Trophoblast cell (in vitro differentiated cells and primary cell): ENCODE results near the gene EVC2.
A peak's percentile ranks its signal among the peaks of the same experiment; 100 is the strongest.

Source experiments
- DNase-seq, 2 donors: peaks; one replicate each; pipeline ENCODE4 v3.0.0-alpha.2; 2016
- H2AFZ ChIP-seq: 2 replicates; pipeline ENCODE4 v1.6.1; 2013; ENCODE audit warnings: low read length, moderate library complexity, mild to moderate bottlenecking; ENCODE audit not compliant: insufficient read depth, poor library complexity
- H2AK5ac ChIP-seq: 2 replicates; pipeline ENCODE4 v1.6.1; 2013; ENCODE audit warnings: mild to moderate bottlenecking, low read length
- H2BK120ac ChIP-seq: 2 replicates; pipeline ENCODE4 v1.6.1; 2013; ENCODE audit warnings: low read length, mild to moderate bottlenecking, moderate library complexity; ENCODE audit not compliant: insufficient read depth, poor library complexity
- H2BK12ac ChIP-seq: 2 replicates; pipeline ENCODE4 v1.6.1; 2013; ENCODE audit warnings: mild to moderate bottlenecking, low read length, moderate library complexity
- H2BK5ac ChIP-seq: 2 replicates; pipeline ENCODE4 v1.6.1; 2013; ENCODE audit warnings: low read length, low read depth, moderate library complexity, mild to moderate bottlenecking; ENCODE audit not compliant: poor library complexity
- H3K14ac ChIP-seq: 2 replicates; pipeline ENCODE4 v1.6.1; 2013; ENCODE audit warnings: mild to moderate bottlenecking, low read length
- H3K18ac ChIP-seq: 2 replicates; pipeline ENCODE4 v1.6.1; 2013; ENCODE audit warnings: mild to moderate bottlenecking, low read length
- H3K23ac ChIP-seq: 2 replicates; pipeline ENCODE4 v1.6.1; 2013; ENCODE audit warnings: low read length
- H3K27ac ChIP-seq: 2 replicates; pipeline ENCODE4 v1.5.1; 2013; ENCODE audit warnings: low read depth, mild to moderate bottlenecking, inconsistent platforms, low read length, moderate library complexity
- H3K27me3 ChIP-seq: 2 replicates; pipeline ENCODE4 v1.6.1; 2013; ENCODE audit warnings: inconsistent platforms, mild to moderate bottlenecking, low read length, moderate library complexity; ENCODE audit not compliant: insufficient read depth
- H3K36me3 ChIP-seq, 2 experiments: 1 replicate in 1 of 2; 2 replicates in 1 of 2; pipeline ENCODE4 v1.6.1; 2013; ENCODE audit warnings: low read length in 2 of 2, mild to moderate bottlenecking in 2 of 2, moderate library complexity in 1 of 2; ENCODE audit not compliant: insufficient read depth in 2 of 2, control insufficient read depth in 1 of 2
- H3K4ac ChIP-seq: 2 replicates; pipeline ENCODE4 v1.6.1; 2013; ENCODE audit warnings: low read depth, mild to moderate bottlenecking, low read length, moderate library complexity
- H3K4me1 ChIP-seq, 2 experiments: 1 replicate in 1 of 2; 2 replicates in 1 of 2; pipeline ENCODE4 v1.6.1; 2013; ENCODE audit warnings: low read length in 2 of 2, mild to moderate bottlenecking in 2 of 2, moderate library complexity in 1 of 2; ENCODE audit not compliant: insufficient read depth in 2 of 2, control insufficient read depth in 1 of 2
- H3K4me2 ChIP-seq: 2 replicates; pipeline ENCODE4 v1.6.1; 2013; ENCODE audit warnings: inconsistent platforms, mild to moderate bottlenecking, low read length, moderate library complexity
- H3K4me3 ChIP-seq: 2 replicates; pipeline ENCODE4 v1.5.1; 2013; ENCODE audit warnings: mild to moderate bottlenecking, low read depth, low read length, inconsistent platforms
- H3K79me1 ChIP-seq: one replicate; pipeline ENCODE4 v1.6.1; 2013; ENCODE audit warnings: low read length
- H3K79me2 ChIP-seq: 2 replicates; pipeline ENCODE4 v1.6.1; 2013; ENCODE audit warnings: low read length, mild to moderate bottlenecking; ENCODE audit not compliant: control insufficient read depth, insufficient read depth, poor library complexity
- H3K9ac ChIP-seq: 2 replicates; pipeline ENCODE4 v1.6.1; 2013; ENCODE audit warnings: mild to moderate bottlenecking, low read length
- H3K9me3 ChIP-seq: 2 replicates; pipeline ENCODE4 v1.6.1; 2013; ENCODE audit warnings: low read depth, mild to moderate bottlenecking, control low read depth, inconsistent platforms, low read length; ENCODE audit not compliant: insufficient read depth
- H4K12ac ChIP-seq: 2 replicates; pipeline ENCODE4 v1.6.1; 2013; ENCODE audit warnings: low read depth, mild to moderate bottlenecking, low read length, moderate library complexity
- H4K8ac ChIP-seq: 2 replicates; pipeline ENCODE4 v1.6.1; 2013; ENCODE audit warnings: low read depth, mild to moderate bottlenecking, low read length, moderate library complexity
- H4K91ac ChIP-seq: one replicate; pipeline ENCODE4 v1.6.1; 2013; ENCODE audit warnings: low read depth, mild to moderate bottlenecking, low read length, moderate library complexity
- WGBS: extraction: QIAGEN DNeasy Blood & Tissue Kit; methylation state at CpG from one replicate; pipeline ENCODE4 v1.1.7; 2013; ENCODE audit warnings: missing lambda C conversion rate; ENCODE audit not compliant: insufficient read length, insufficient coverage; ENCODE audit errors: extremely low coverage; 5-methylcytosine and 5-hydroxymethylcytosine counted together

EVC2 gene

GRCh38 chr4:5562476-5562875 is 145.9 kb downstream of the EVC2 start:
- no peak overlapping the region for H2BK120ac ChIP-seq
- no peak overlapping the region for H2BK5ac ChIP-seq
- no peak overlapping the region for H4K8ac ChIP-seq
- H2AFZ ChIP-seq = no peak overlapping the region
- WGBS = no CpG with 5 or more reads among the region's 7 CpGs
- no peak overlapping the region for H4K91ac ChIP-seq
- H3K23ac ChIP-seq = no peak overlapping the region
- H4K12ac ChIP-seq = no peak overlapping the region
- H3K27ac ChIP-seq = no peak overlapping the region
- H3K9ac ChIP-seq = no peak overlapping the region
- peaks cover 12 to 13% of the 10 kb centered on the region in 2 experiments for H3K36me3 ChIP-seq
- H3K4me1 ChIP-seq = no peaks in the 10 kb centered on the region
- H3K18ac ChIP-seq = no peak overlapping the region
- no peak for DNase-seq
- H3K4ac ChIP-seq = no peak overlapping the region
- H3K4me3 ChIP-seq = no peak overlapping the region
- H3K79me2 ChIP-seq = no peaks in the 10 kb centered on the region
- no peak overlapping the region for H3K14ac ChIP-seq
- no peak overlapping the region for H3K4me2 ChIP-seq
- H3K79me1 ChIP-seq = no peaks in the 10 kb centered on the region
- no peak overlapping the region for H2BK12ac ChIP-seq
- H3K9me3 ChIP-seq = no peaks in the 10 kb centered on the region
- H2AK5ac ChIP-seq = no peak overlapping the region
- H3K27me3 ChIP-seq = no peaks in the 10 kb centered on the region

DNA sequence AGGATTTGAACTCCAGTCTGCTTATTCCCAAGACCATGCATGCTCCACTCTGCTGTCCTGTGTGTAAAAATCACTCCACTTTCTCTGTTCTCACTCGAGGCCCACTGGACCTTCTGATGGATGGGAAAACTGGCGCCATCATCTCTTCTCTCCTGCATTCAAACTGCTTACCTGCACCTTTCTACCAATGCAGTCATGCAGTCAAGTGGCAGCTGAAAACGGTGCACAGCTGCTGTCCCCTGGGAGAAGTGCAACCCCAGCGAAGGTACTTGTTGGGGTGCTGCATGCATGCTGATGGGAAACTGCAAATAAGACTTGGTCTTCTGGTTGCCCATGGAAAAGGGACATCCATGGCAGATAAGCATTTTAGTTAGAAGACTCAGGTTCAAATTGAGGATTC is 147.1 kb downstream of the EVC2 start:
- peaks cover 9 to 13% of the 10 kb centered on the region in 2 experiments for H3K36me3 ChIP-seq
- no peak for DNase-seq
- no peak overlapping the region for H3K27ac ChIP-seq
- H4K8ac ChIP-seq = no peak overlapping the region
- no peak overlapping the region for H2BK5ac ChIP-seq
- no peak overlapping the region for H3K4ac ChIP-seq
- H3K4me1 ChIP-seq = no peaks in the 10 kb centered on the region
- no peak overlapping the region for H2AFZ ChIP-seq
- H3K18ac ChIP-seq = no peak overlapping the region
- no peaks in the 10 kb centered on the region for H3K79me1 ChIP-seq
- WGBS = no CpG with 5 or more reads among the region's 4 CpGs
- peak overlapping the region; percentile 53 for H3K9ac ChIP-seq
- H3K4me2 ChIP-seq = no peak overlapping the region
- no peak overlapping the region for H2AK5ac ChIP-seq
- no peak overlapping the region for H2BK12ac ChIP-seq
- H4K91ac ChIP-seq = no peak overlapping the region
- H3K79me2 ChIP-seq = no peaks in the 10 kb centered on the region
- no peaks in the 10 kb centered on the region for H3K9me3 ChIP-seq
- H3K14ac ChIP-seq = no peak overlapping the region
- no peak overlapping the region for H3K23ac ChIP-seq
- no peak overlapping the region for H2BK120ac ChIP-seq
- H3K4me3 ChIP-seq = no peak overlapping the region
- no peak overlapping the region for H4K12ac ChIP-seq
- no peaks in the 10 kb centered on the region for H3K27me3 ChIP-seq

- Histone ChIP-seq H2BK120ac (no peak overlapping the region), H3K9me3 (no peaks in the 10 kb centered on the region), H4K8ac (no peak overlapping the region), H3K4ac (no peak overlapping the region), H3K4me1 (no peaks in the 10 kb centered on the region), H2BK5ac (no peak overlapping the region), H4K91ac (no peak overlapping the region), H3K27me3 (no peaks in the 10 kb centered on the region), H3K79me2 (no peaks in the 10 kb centered on the region), H2BK12ac (no peak overlapping the region), H3K36me3 (peaks cover 6 to 7% of the 10 kb centered on the region in 2 experiments), H3K27ac (no peak overlapping the region), H3K23ac (no peak overlapping the region), H3K79me1 (no peaks in the 10 kb centered on the region), H3K14ac (no peak overlapping the region), H2AFZ (no peak overlapping the region), H3K4me2 (no peak overlapping the region), H3K9ac (no peak overlapping the region), H3K4me3 (no peak overlapping the region), H4K12ac (no peak overlapping the region), H2AK5ac (no peak overlapping the region), H3K18ac (no peak overlapping the region)
- no peak for DNase-seq
- no CpG with 5 or more reads among the region's 1 CpG for WGBS
Observed at GRCh38 chr4:5558502-5558901, 149.9 kb downstream of the EVC2 start.

- H3K27me3 ChIP-seq = no peaks in the 10 kb centered on the region
- no peak overlapping the region for H3K4ac ChIP-seq
- no peak overlapping the region for H2AK5ac ChIP-seq
- H3K4me3 ChIP-seq = no peak overlapping the region
- H2BK12ac ChIP-seq = no peak overlapping the region
- no peak for DNase-seq
- H3K23ac ChIP-seq = no peak overlapping the region
- H3K18ac ChIP-seq = no peak overlapping the region
- H3K14ac ChIP-seq = no peak overlapping the region
- peaks cover 3% of the 10 kb centered on the region for H3K9me3 ChIP-seq
- no peaks in the 10 kb centered on the region for H3K79me1 ChIP-seq
- H3K4me2 ChIP-seq = no peak overlapping the region
- H3K79me2 ChIP-seq = no peaks in the 10 kb centered on the region
- H3K27ac ChIP-seq = no peak overlapping the region
- H2BK120ac ChIP-seq = no peak overlapping the region
- H3K36me3 ChIP-seq = no peaks in the 10 kb centered on the region
- H4K12ac ChIP-seq = no peak overlapping the region
- H3K4me1 ChIP-seq = no peaks in the 10 kb centered on the region
- no peak overlapping the region for H4K91ac ChIP-seq
- H4K8ac ChIP-seq = no peak overlapping the region
- no peak overlapping the region for H2AFZ ChIP-seq
- no peak overlapping the region for H2BK5ac ChIP-seq
- no peak overlapping the region for H3K9ac ChIP-seq
Observed at GRCh38 chr4:5554376-5554775, 154.0 kb downstream of the EVC2 start.
